Fibroblast of upper back skin (primary cell): ENCODE data around the gene VILL.
"Not testable (repeated sequence)": the region's sequence is repeated elsewhere in the genome, so short reads cannot be mapped to it uniquely, and the experiment has no call there.

Experiments
- DNase-seq: peaks from one replicate; pipeline ENCODE4 v3.0.0-alpha.2; 2013

Gene VILL

DNA sequence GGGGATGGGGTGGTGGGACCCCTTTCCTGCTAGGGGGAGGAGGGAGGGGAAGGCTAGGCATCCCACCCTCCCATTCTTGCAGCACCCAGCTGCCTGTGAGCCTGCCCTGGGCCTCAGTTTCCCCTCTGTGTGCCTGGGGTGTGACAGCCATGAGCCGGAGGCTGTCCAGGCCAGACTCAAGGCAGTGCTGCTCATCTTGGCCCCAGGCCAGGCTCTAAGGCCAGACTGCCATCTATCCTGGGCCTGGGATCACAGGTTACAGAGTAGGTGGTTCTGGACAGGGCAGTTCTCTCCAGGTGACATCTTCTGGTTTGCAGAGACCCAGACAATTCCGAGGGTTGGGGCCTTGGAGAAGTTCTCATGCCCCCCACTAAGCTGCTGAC lies 3.3 kb upstream of the VILL start:
- no peak for DNase-seq

DNA sequence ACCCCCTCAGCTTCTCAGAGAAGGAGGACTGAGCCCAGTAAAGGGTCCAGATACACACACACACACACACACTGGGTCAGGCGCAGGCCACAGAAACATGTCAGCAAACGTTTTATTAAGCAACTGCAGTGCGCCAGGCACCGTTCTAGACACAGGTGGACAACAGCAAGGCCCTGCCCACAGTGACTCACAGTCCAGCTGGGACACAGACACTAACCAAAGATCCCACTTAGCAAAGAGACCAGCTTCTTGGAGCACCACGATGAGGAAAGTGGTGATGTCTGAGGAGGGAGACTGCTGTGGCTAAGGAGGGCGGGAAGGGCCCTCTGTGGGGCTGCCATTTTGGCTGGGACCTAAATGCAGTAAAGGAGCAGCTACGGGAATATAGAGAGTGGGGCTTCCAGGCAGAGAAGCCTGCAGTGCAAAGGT lies 2.8 kb upstream of the VILL start:
- no peak for DNase-seq

DNA sequence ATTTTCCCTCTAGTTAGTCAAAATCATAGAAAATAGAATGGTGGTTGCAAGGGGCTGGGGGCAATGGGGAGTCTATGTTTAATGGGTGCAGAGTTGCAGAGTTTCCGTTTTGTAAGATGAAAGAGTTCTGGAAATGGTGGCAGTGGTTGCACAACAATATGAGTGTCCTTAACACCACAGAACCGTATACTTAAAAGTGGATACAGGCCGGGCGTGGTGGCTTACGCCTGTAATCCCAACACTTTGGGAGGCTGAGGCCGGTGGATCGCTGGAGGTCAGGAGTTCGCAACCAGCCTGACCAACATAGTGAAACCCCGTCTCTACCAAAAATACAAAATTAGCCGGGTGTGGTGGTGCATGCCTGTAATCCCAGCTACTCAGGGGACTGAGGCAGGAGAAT lies 2.2 kb upstream of the VILL start:
- not testable (repeated sequence) for DNase-seq

DNA sequence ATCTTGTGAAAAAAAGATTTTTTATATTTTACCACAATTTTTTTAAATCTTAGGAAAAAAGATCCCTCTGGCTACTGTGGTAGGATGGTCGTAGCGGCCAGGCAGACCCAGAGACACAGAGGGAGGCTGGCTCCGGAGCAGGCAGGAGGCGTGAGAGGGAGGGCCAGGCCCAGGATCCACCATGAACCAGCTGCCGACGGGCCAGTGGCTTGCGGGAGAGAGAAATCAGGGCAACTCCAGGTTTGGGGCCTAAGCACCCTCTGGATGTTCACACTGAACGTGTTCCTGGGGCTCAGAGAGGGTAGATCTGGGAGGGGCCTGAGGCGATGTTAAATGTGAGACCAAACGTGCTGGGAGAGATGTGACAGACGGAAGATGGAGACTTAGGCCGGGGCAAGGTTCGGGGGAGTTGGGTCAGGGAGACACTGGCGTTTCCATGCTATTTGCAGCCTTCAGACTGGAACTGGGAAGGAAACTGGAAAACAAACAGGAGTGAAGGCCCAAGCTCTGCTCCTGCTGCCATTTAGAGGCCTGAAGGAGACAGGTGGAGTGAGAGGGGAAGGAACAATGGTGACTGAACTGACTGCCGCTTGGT lies 1.6 kb upstream of the VILL start:
- DNase-seq: no peak

DNA sequence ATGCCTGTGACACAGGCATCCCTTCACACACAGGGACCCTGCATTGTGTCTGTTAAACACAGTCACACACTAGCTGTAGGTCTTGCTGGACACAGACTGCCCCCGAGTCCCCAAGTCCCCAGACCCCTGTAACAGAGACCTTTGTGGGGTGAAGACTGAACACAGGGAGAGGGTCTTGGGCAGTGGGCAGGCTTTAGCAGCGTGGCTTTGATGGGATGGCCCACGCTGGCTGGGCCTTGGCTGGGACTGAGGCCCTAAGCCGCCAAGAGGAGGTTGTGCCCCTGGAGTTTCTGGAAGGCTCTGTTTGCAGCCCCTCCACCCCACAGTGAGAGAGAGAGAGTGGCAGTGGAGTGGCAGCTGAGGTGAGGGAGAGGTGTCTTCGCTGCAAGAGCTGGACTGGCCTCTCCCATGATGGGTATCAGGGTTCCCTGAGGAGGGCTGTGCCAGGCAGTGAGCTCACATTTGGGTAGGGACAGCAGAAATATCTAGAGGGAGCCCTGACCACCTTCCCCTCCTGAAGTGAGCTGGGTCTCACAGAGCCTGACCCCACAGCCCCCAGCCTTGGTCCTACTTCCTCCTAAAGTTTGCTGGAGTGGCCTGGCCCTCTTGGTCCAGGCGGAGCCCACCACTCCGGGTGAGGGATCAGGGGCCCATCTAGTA lies 635 bp upstream of the VILL start:
- DNase-seq: no peak

DNA sequence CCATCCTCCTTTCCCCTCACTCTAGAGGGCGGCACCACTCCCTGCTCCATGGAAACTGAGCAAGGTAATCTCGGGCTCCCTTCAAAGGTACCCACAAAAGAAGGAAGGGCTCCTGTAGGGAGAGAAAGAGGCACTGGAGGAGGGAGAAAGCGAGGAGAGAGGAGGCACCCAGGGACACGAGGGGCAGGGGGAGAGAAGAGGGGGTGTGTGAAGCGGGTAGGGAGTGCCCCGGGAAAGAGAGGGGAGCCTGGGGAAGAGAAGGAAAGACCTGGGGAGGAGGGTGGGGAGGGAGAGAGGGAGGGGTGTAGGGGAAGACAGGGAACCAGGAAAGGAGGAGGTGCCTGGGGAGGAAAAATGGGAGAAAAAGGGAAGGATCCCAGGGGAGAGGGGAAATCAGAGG lies 523 bp downstream of the VILL start:
- DNase-seq: no peak

DNA sequence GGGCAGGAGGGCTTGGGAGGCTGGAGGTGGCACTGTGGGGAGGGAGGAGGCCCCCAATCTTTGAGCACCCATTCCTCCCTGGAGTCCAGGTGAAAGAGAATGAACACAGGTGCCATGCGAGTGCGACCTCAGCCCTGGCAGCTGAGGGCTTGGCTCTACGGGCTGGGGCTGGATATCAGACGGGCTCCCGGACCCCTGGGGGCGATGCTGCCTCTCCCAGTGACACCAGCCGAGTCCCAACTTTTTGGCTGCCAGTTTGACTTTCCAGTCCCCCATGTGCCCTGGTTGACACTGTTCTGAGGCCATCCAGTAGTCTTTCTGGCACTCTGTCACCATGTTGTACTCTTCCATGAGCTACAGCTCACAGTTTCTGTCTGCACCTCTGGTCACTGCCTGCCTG lies 1.2 kb downstream of the VILL start:
- no peak for DNase-seq

DNA sequence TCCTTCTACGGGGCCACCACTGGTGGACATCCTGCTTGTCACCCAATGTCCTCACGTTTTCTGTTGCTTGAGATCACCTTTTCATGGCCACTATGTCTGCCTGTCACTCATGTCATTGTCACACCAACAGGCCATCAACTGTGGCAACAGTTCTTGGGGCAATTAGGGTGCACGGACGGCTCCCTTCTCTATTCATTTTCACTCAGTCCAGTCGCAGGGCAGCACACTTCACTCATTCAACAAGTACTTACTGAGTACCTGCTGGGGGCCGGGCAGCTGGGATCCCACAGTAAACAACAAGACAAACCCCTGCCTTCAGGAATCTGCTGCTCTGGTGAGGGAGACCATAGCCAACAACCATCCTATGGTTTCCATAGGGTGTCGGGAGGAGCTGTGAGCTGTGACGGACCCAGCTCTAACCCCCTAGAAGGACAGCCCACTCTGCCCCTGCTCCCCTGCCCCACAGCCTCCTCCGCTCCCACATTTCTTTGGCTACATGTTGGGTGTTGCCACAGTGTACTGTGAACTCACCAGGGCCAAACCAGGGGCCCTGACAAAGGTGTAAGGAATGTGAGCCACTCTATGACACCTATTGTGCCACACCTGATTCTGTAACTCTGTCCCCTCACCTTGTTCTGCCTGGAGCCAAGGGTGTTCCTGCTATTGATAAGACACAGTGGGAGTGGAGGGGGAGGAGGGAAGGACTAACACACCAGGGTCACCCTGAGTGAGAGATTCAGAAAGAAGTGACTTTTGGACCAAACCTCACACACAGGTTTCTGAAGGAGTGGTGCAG lies 1.9 kb downstream of the VILL start:
- DNase-seq: no peak

DNA sequence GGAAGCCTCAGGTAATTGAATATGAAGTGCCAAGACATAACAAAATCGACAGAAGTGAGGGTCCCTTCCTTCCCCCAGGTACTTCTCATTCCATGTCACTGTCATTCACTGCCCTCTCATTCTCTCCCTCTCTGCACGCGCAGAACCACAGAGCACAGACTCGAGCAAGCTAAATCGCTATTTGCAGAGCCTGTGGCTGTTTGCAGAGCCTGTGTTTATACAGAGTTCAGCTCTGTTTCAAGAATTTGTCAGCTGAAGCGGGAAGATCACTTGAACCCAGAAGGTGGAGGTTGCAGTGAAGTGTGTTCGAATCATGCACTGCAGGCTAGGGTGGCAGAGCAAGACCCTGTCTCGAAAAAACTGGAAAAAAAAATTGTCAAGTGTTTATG lies 2.5 kb downstream of the VILL start:
- DNase-seq: no peak

DNA sequence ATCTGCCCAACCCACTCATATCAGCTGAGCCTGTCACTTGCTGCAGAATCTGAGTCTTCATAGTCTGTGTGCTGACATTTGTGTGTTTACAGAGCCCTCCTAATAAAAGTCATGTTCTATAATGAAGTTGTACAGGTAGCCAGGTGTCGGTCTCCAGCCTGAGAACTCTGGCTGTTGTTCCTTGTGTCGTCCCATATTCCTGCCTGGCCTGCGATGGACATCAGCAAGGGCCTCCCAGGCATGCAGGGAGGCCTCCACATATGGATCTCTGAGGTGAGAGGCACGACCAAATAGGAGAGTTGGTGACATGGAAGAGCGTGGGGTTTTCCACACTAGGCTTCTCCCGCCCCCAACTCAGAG lies 2.9 kb downstream of the VILL start:
- no peak for DNase-seq

DNA sequence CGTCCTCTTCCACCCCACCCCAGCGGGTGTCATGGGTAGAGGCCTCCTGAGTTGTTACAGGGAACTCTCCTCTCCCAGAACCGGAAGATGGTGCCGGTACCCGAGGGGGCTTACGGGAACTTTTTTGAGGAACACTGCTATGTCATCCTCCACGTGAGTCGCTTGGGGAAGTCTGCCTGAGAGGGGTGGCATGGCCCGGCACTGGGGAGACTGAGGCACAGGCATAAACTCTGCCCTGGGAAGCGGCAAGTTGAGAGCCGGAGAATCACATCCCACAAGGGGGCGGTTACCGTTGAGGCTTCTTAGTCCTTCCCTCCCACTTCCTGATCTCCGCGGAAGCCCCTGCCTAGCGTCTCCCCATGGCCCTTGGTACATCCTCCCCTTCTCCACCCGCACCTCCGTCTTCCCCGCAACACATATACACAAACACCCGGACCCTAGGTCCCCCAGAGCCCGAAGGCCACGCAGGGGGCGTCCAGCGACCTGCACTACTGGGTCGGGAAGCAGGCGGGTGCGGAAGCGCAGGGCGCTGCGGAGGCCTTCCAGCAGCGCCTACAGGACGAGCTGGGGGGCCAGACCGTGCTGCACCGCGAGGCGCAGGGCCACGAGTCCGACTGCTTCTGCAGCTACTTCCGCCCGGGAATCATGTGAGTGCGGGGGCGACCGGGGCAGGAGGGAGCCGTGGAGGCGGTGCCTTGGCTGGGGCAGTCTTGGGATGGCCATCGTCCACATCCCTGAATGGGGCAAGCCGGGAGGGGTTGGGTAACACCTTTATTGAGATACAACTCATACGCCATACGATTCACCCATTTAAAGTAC lies 3.4 kb downstream of the VILL start:
- DNase-seq: peak; percentile 75

DNA sequence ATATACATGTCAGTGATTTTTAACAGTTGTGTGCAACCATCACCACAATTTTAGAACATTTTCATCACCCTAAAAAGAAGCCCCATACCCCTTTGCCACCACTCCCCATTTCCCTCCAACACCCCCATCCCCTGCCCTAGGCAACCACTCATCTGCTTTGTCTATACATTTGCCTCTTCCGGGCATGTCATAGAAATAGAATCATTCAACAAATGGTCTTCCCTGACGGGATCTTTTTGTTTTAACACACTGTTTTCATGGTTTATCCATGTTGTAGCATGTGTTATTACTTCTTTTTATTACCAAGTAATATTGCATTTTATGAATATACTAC lies 4.0 kb downstream of the VILL start:
- DNase-seq: no peak

DNA sequence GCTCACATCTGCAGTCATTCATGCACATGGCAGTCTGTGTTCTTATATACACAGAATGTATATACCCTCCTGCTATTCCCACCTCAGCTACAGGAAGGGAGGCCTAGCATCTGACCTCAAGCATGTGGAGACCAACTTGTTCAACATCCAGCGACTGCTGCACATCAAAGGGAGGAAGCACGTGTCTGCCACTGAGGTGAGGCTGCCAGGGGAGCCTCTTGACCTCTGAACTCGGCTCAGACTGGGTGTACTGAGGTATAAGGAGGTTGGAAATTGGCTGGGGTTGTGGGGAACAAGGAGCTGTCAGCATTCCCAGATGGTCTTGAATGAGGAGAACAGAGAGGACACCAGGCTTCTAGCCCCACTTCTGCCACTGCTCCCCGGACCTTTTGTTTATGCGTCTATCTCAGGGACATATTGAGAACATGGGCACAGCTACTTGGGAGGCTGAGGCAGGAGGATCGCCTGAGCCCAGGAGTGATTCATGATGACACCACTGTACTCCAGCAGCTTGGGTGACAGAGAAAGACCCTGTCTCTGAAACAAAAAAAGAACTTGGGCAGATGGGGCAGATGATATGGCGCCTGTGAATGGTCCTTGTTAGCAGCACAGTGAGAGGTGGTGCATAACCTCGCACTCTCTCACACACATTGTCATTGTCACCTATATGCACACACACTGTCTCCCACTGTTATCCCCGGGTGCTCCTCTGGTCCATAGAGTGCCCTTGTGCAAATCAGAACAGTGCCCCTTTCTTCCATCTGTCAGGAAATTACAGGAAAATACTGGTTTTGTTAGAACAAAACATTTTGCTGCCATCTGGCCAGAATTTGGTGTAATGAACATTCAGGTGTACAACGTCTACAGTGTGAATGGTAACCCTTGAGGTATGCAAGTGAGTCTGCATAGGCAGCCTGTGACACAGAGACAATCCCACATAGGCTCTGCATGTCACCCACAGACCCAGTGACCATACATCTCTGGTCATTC lies 5.4 kb downstream of the VILL start:
- DNase-seq: no peak

DNA sequence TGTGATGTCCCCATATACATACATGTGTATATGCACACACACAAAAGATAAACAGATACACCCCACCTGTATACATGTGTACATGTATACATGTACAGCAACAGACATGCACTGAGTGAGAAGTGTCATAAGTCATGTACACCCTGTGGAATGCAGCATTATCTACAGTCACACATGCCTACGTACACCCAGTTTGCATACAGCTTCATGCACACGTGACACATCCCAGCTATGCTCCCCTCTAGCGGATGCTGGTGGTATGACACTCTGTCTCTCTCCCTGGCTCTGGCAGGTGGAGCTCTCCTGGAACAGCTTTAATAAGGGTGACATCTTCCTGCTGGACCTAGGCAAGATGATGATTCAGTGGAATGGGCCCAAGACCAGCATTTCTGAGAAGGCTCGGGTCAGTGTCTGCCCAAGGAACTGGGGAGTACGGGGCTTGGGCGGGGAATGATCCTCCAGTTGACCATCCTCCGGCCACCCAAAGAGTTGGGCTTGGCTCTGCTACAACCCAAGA lies 6.3 kb downstream of the VILL start:
- DNase-seq: peak; percentile 76

DNA sequence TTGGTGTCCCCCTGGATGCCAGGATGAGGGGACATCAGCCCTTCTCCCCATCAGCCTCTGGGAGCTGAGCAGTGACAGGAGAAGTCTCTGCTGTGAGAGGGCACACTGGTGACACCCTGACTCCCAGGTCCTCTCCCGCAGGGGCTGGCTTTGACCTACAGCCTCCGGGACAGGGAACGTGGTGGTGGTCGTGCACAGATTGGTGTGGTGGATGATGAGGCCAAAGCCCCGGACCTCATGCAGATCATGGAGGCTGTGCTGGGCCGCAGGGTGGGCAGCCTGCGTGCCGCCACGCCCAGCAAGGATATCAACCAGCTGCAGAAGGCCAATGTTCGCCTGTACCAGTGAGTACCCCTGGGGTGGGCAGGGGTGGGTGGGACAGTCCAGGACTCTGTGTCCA lies 6.8 kb downstream of the VILL start:
- no peak for DNase-seq

DNA sequence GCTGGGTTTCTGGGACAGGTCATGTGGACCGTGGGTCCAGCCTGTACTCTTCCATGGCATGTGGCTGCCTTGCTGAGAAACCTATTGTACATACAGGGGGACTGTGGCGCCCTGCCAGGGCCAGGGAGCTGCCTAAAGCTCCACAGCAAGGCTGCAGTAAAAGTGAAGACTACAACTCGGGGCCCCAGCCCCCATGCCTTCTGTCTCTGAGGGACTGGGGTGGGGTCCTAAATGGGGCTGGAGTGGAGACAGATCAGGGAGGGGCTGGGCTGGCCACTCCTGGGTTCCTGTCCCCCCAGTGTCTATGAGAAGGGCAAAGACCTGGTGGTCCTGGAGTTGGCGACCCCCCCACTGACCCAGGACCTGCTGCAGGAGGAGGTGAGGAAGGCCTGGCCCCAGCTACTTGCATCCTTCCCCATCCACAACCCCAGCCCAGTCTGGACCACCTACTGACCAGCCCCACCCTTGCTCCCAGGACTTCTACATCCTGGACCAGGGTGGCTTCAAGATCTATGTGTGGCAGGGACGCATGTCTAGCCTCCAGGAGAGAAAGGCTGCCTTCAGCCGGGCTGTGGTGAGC lies 7.3 kb downstream of the VILL start:
- no peak for DNase-seq

DNA sequence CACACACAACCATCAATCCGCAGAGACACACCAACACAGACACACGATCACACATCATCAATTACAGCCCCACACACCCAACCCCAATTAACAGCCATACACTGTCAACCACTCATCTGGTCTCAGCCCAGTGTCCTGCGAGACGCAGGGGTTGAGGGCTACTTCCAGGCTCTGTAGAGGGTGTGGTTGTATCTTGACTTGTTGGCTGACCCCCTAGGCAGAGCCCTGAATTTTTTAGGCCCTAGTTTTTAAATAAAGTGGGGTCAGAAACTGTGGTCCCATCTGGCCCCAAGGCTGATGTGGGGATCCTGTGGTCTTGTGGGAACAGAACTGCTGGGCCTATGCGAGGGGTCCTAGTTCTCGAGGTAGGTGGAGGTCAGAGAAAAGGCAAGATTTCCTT lies 9.2 kb downstream of the VILL start:
- no peak for DNase-seq

DNA sequence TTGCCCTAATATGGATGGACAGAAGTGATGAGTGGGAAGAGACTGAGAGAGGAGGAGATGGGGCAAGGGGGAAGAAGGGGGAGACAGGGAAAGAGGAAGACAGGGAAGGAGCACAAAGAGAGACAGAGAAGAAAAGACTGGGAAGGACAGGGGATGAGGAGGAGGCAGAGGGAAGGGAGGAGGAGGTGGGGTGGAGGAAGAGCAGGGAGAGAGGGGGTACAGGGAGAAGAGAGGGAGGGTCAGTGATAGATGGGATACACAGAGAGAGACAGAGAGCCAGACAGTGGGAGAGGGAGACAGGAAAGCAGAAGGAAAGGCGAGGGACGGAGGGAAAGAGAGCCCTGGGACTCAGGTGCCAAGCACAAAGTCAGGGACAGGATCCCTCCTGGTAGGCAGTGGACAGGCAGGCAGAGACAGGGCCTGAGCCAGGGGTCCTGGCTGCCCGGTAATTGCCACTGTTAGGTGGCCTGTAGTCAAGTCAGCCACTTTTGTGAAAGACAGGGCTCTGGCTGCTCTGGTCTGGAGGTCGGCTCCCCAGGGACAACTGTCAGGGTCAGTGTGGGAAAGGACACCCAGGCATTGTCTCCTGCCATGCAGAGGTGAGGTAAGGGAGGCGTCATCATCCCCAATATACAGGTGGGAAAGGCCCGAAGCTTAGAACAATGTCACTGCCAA lies 9.8 kb downstream of the VILL start:
- no peak for DNase-seq

DNA sequence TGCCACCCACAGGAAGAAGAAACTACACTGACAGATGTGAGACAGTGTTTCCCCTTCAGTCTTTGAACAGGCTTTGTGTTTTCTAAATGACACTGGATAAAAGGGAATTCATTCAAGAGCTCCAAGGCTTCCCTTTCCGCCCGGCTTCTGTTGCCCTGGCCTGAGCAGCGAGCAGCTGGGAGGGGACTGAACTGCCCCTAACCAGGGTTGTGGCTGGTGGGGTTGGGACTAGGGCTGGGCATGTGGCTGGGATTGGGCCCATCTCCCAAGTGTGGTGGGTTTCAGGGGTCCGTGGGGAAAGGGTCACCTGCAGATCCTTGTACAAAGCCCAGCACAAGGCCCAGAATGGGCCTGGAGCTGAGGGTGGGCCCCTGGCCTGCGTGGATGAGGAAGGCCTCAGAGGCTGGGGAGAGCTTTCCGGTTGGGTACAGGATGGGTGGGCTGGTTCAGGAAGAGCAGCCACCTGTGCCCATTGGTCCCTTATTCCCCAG lies 10.4 kb downstream of the VILL start:
- no peak for DNase-seq

DNA sequence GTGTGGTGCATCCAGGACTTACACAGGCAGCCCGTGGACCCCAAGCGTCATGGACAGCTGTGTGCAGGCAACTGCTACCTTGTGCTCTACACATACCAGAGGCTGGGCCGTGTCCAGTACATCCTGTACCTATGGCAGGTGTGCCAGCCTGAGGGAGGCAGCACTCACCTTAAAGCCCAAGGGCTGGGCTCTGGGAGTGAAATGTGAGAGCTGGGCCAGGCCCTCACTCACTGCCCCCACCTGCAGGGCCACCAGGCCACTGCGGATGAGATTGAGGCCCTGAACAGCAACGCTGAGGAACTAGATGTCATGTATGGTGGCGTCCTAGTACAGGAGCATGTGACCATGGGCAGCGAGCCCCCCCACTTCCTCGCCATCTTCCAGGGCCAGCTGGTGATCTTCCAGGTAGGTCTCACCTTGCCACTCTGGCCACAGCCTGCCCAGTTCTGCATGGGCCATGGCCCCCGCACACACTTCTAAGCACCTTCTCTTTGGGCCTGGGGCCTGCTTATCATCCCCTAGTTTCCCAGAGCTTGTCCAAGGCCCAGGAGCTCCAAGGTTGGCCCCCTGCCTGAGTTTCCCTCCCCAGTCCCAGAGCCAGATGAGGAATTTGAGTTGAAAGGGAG lies 11.0 kb downstream of the VILL start:
- DNase-seq: no peak
